K562 (cell line): ENCODE measurements around the gene TMEM167A. TPM values are rescaled to one million over a fixed set of nuclear protein-coding genes. Genes with fewer than 3 reads are reported as not detected.
A peak's percentile ranks its signal among the peaks of the same experiment; 100 is the strongest.

Experiments used
- ATAC-seq: fragments of 200-7000 bp; cut with Tn5 transposase; 3 replicates; pipeline ENCODE4 v1.9.1; 2020; ENCODE audit warnings: moderate library complexity
- BruUV-seq: library from RNA; stranded (reverse); fragments of 400-500 nt; replicated peaks from 2 replicates; lab custom pipeline; 2021; lab: Mats Ljungman, UMichigan
- CTCF ChIA-PET: fragments of 300-600 bp; formaldehyde crosslinking; extraction: SDS; loops from one replicate; lab custom pipeline; 2021; ENCODE audit warnings: low intra/inter-chr PET ratio; lab: Yijun Ruan, JAX
- POLR2A ChIA-PET: fragments of 300-600, 350-650 bp; sonication (Branson Sonifier 250); formaldehyde crosslinking; extraction: SDS; loops from one replicate; lab custom pipeline; 2021; ENCODE audit warnings: antibody characterized with exemption, inconsistent platforms; lab: Yijun Ruan, JAX
- DNase-seq, 4 experiments: peaks; one replicate each; pipeline versions ENCODE4 v3.0.0 to v3.0.0-alpha.2; 2011 to 2018; ENCODE audit warnings: low spot score in 3 of 4, mixed read lengths in 3 of 4; ENCODE audit errors: extremely low read depth in 1 of 4
- FAIRE-seq: peaks from 2 replicates; lab custom pipeline; 2011; peaks lifted over from hg19 to GRCh38; lab: Jason Lieb, UNC
- H2AFZ ChIP-seq: 2 replicates; pipeline ENCODE4 v1.6.0; 2011; ENCODE audit warnings: low read depth, low read length, control low read depth, inconsistent platforms
- H3K27ac ChIP-seq: fragments of 200-600 bp; 3 replicates; pipeline ENCODE4 v1.8.0; 2011; ENCODE audit warnings: low read depth, mild to moderate bottlenecking, control low read depth, inconsistent platforms, low read length, moderate library complexity, mixed read lengths; ENCODE audit errors: extremely low read depth
- H3K27me3 ChIP-seq, 2 experiments: fragments of 300-600 bp in 1 of 2; 2 replicates in 1 of 2; 3 replicates in 1 of 2; pipeline versions ENCODE4 v1.6.0 to v1.8.0; 2011; ENCODE audit warnings: inconsistent platforms in 2 of 2, low read length in 2 of 2, mild to moderate bottlenecking in 1 of 2, mixed read lengths in 1 of 2, moderate library complexity in 1 of 2; ENCODE audit not compliant: control insufficient read depth in 2 of 2, insufficient read depth in 2 of 2
- H3K36me3 ChIP-seq: fragments of 300-600 bp; 3 replicates; pipeline ENCODE4 v1.8.0; 2011; ENCODE audit warnings: mild to moderate bottlenecking, low read length, inconsistent platforms; ENCODE audit not compliant: control insufficient read depth, insufficient read depth
- H3K4me1 ChIP-seq, 2 experiments: fragments of 200-600 bp in 1 of 2; replicated peaks in 1 of 2; 2 replicates in 1 of 2; 3 replicates in 1 of 2; pipeline versions ENCODE4 v1.5.1 to v1.8.0; 2011; ENCODE audit warnings: inconsistent platforms in 2 of 2, low read length in 2 of 2, mild to moderate bottlenecking in 1 of 2, mixed read lengths in 1 of 2, moderate library complexity in 1 of 2; ENCODE audit not compliant: control insufficient read depth in 2 of 2, insufficient read depth in 2 of 2
- H3K4me2 ChIP-seq: 2 replicates; pipeline ENCODE4 v1.6.1; 2011; ENCODE audit warnings: low read length, control low read depth, inconsistent platforms, mixed read lengths; ENCODE audit not compliant: insufficient read depth
- H3K4me3 ChIP-seq: fragments of 200-600 bp; sonication (generic), shearing (Covaris generic); 2 replicates; pipeline ENCODE4 v1.5.1; 2016; ENCODE audit warnings: control low read depth, inconsistent platforms
- H3K79me2 ChIP-seq: fragments of 200-600 bp; 3 replicates; pipeline ENCODE4 v1.8.0; 2011; ENCODE audit warnings: low read length, inconsistent platforms; ENCODE audit not compliant: control insufficient read depth, insufficient read depth
- H3K9ac ChIP-seq, 2 experiments: 2 replicates each; pipeline versions ENCODE4 v1.6.0 to v1.6.1; 2011; ENCODE audit warnings: low read depth in 2 of 2, low read length in 2 of 2, control low read depth in 1 of 2, inconsistent platforms in 1 of 2, mild to moderate bottlenecking in 1 of 2, mixed read lengths in 1 of 2; ENCODE audit not compliant: insufficient read depth in 1 of 2
- H3K9me1 ChIP-seq: one replicate; pipeline ENCODE4 v1.6.0; 2011; ENCODE audit warnings: inconsistent platforms, mild to moderate bottlenecking, low read length, moderate library complexity; ENCODE audit not compliant: control insufficient read depth, insufficient read depth
- H3K9me3 ChIP-seq: replicated peaks from 2 replicates; pipeline ENCODE4 v1.5.1; 2011; ENCODE audit warnings: low read depth, low read length, inconsistent platforms; ENCODE audit not compliant: control insufficient read depth, insufficient read depth
- H4K20me1 ChIP-seq: replicated peaks from 2 replicates; pipeline ENCODE4 v1.6.1; 2011; ENCODE audit warnings: low read length, inconsistent platforms, mixed read lengths; ENCODE audit not compliant: control insufficient read depth, insufficient read depth
- ARHGAP35 ChIP-seq: fragments of 450-650 bp; IDR thresholded peaks from 2 replicates; pipeline ENCODE4 v1.6.1; 2018; ENCODE audit not compliant: partially characterized antibody
- DIDO1 ChIP-seq: fragments of 450-650 bp; IDR thresholded peaks from 2 replicates; pipeline ENCODE4 v1.6.1; 2016; ENCODE audit warnings: low read depth, missing biosample characterization, missing genetic modification characterization
- HDAC1 ChIP-seq, 2 experiments: fragments of 450-650 bp; IDR thresholded peaks; 2 replicates each; pipeline ENCODE4 v1.6.1; 2016 to 2017; ENCODE audit warnings: inconsistent platforms in 1 of 2, mild to moderate bottlenecking in 1 of 2, moderate library complexity in 1 of 2
- KDM1A ChIP-seq, 2 experiments: fragments of 450-650 bp; IDR thresholded peaks; 2 replicates each; pipeline ENCODE4 v1.6.1; 2016; ENCODE audit warnings: mild to moderate bottlenecking in 2 of 2
- LCOR ChIP-seq: sonication (generic); formaldehyde crosslinking; IDR thresholded peaks from 2 replicates; pipeline ENCODE4 v1.8.0; 2022; ENCODE audit warnings: mild to moderate bottlenecking, missing genetic modification reagents
- MTA1 ChIP-seq: fragments of 450-650 bp; IDR thresholded peaks from 2 replicates; pipeline ENCODE4 v1.6.1; 2017; ENCODE audit warnings: borderline replicate concordance
- NFE2 ChIP-seq: IDR thresholded peaks from 2 replicates; pipeline ENCODE4 v1.6.1; 2014; ENCODE audit warnings: antibody characterized with exemption, low read depth
- PATZ1 ChIP-seq: fragments of 250-450 bp; sonication (Bioruptor Pico); IDR thresholded peaks from 2 replicates; pipeline ENCODE4 v1.5.0; 2020; ENCODE audit warnings: mild to moderate bottlenecking, borderline replicate concordance
- POLR2B ChIP-seq: fragments of 450-650 bp; IDR thresholded peaks from 2 replicates; pipeline ENCODE4 v1.6.1; 2018; ENCODE audit warnings: low read depth; ENCODE audit not compliant: partially characterized antibody
- RBBP5 ChIP-seq: fragments of 200-600 bp; sonication (generic); IDR thresholded peaks from 2 replicates; pipeline ENCODE4 v1.6.1; 2012; ENCODE audit warnings: borderline replicate concordance, mild to moderate bottlenecking, low read length, control low read depth, inconsistent platforms; ENCODE audit not compliant: insufficient read depth, poor library complexity, severe bottlenecking
- RNF2 ChIP-seq: sonication (generic); IDR thresholded peaks from 2 replicates; pipeline ENCODE4 v1.6.1; 2016
- SMAD4 ChIP-seq: fragments of 250-450 bp; sonication (Bioruptor Pico); conservative IDR thresholded peaks from 2 replicates; pipeline ENCODE4 v1.8.0; 2021; ENCODE audit warnings: inconsistent platforms, mild to moderate bottlenecking, moderate library complexity
- TAF9B ChIP-seq: fragments of 450-650 bp; IDR thresholded peaks from 2 replicates; pipeline ENCODE4 v1.6.1; 2018; ENCODE audit warnings: mild to moderate bottlenecking; ENCODE audit not compliant: partially characterized antibody
- TEAD2 ChIP-seq: fragments of 450-650 bp; IDR thresholded peaks from 2 replicates; pipeline ENCODE4 v1.6.1; 2016; ENCODE audit warnings: missing genetic modification characterization, control low read depth, missing compliant biosample characterization
- TEAD4 ChIP-seq, 2 experiments: sonication (generic) in 1 of 2; formaldehyde crosslinking in 1 of 2; IDR thresholded peaks; 2 replicates each; pipeline versions ENCODE4 v1.6.1 to v1.8.0; 2012 to 2022; ENCODE audit warnings: borderline replicate concordance in 1 of 2, inconsistent platforms in 1 of 2, low read length in 1 of 2, mild to moderate bottlenecking in 1 of 2, missing genetic modification reagents in 1 of 2
- ZFP1 ChIP-seq: fragments of 450-650 bp; formaldehyde crosslinking; IDR thresholded peaks from 2 replicates; pipeline ENCODE4 v1.4.0; 2020; ENCODE audit warnings: mild to moderate bottlenecking, mixed read lengths
- ZNF121 ChIP-seq: sonication (generic); formaldehyde crosslinking; conservative IDR thresholded peaks from 2 replicates; pipeline ENCODE4 v1.8.0; 2022; ENCODE audit warnings: missing genetic modification reagents
- ZNF133 ChIP-seq: fragments of 250-450 bp; sonication (Bioruptor Pico); IDR thresholded peaks from 2 replicates; pipeline ENCODE4 v1.4.0; 2020; ENCODE audit warnings: mild to moderate bottlenecking
- ZNF436 ChIP-seq: fragments of 250-450, 450-650 bp; sonication (Bioruptor Pico); formaldehyde crosslinking; IDR thresholded peaks from 2 replicates; pipeline ENCODE4 v1.7.0; 2020; ENCODE audit warnings: mild to moderate bottlenecking
- ZNF695 ChIP-seq: fragments of 450-650 bp; formaldehyde crosslinking; IDR thresholded peaks from 2 replicates; pipeline ENCODE4 v1.4.0; 2020; ENCODE audit warnings: mild to moderate bottlenecking, moderate library complexity
- WGBS: fragments of 100-300 bp; shearing (Covaris generic); methylation state at CpG from one replicate; pipeline ENCODE4 v1.1.6; 2016; ENCODE audit warnings: low coverage, mixed read lengths; ENCODE audit not compliant: insufficient coverage; ENCODE audit errors: missing lambda C conversion rate; 5-methylcytosine and 5-hydroxymethylcytosine counted together
- in situ Hi-C: fragments of 300-500 bp; cut with MboI; formaldehyde crosslinking; loops from 4 replicates; pipeline ENCODE4 v1.15.0; 2018; ENCODE audit warnings: inconsistent platforms, mixed read lengths
- intact Hi-C: fragments of 100-400 bp; cut with micrococcal nuclease; formaldehyde crosslinking; loops from 2 replicates; pipeline ENCODE4 v1.14.2; 2022
- polyA plus RNA-seq, 8 experiments: library from polyadenylated mRNA; depleted of rRNA in 4 of 8; stranded (reverse) in 5 of 8; unstranded in 3 of 8; fragments of >200 nt; fragmentation: Nextera tagmentation in 2 of 8; fragmentation: Illumina TruSeq in 1 of 8; extraction: Ambion mirVana in 2 of 8; extraction: Trizol in 1 of 8; gene quantifications; 2 replicates each; pipeline versions ENCODE4 v1.2.1 to v1.2.3, GENCODE V29; 2011 to 2014; ENCODE audit warnings: inconsistent platforms in 1 of 8, missing spikeins in 1 of 8
- total RNA-seq, 7 experiments: library from RNA; depleted of rRNA in 6 of 7; stranded (reverse); fragments of >200 nt in 6 of 7; fragmentation: Illumina TruSeq in 2 of 7; extraction: Trizol in 2 of 7; gene quantifications; 2 replicates each; pipeline versions ENCODE4 v1.2.1 to v1.2.3, GENCODE V29; 2011 to 2021; ENCODE audit warnings: low replicate concordance in 1 of 7
- TF ChIP-seq, protein P1 (sequence below): fragments of 250-450 bp; sonication (Bioruptor Pico); IDR thresholded peaks from 2 replicates; pipeline ENCODE4 v1.8.0; 2022; ENCODE audit warnings: moderate library complexity, mild to moderate bottlenecking, inconsistent platforms

Gene TMEM167A
- total and polyA plus RNA-seq, 9 of the 15 experiments (the other 6 are each of a cell fraction or from before 2014, with no cell fraction given) = 35.3 to 458 (median 110) TPM

DNA sequence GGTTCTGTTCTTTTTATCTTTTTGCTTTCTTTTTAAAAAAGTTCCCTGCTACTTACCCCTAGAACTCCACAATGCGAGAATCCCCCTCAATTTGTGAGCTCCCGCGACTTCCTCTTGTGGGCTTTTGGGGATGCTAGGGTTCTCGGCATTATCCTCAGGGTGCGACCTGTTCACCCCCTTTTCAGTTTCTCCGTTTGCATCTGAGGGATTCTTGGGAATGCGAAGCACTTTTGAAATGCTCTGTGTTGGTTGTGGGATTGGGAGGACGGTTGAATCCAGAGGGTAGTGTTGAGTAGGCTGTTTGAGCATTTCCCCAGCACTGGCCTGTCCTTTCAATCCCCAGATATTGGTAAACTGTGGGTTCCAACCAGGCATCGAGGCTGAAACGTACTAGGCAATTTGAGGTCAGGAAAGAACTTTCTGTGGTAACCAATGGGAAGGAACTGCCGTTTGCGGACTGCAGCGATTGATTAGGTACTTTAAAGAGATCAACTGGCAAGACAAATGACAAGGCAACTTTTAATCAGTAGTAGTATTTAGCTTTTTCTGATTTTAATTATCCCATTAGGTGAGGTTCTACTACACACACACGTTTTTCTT is 568 bp upstream of the TMEM167A start:
- Histone ChIP-seq H3K36me3 (peaks cover 32% of the 10 kb centered on the region; the same call in 2 of the 3 replicates), H4K20me1 (no peaks in the 10 kb centered on the region; the same call in 1 of the 2 replicates), H3K27me3 (no peaks in the 10 kb centered on the region), H3K9ac (peak overlapping the region; percentile 86 to 98; a peak in 3 of 4 replicates), H2AFZ (peak overlapping the region; percentile 87), H3K79me2 (peaks cover 72% of the 10 kb centered on the region), H3K9me1 (no peaks in the 10 kb centered on the region), H3K9me3 (no peaks in the 10 kb centered on the region), H3K4me3 (peak overlapping the region; percentile 93), H3K27ac (peak overlapping the region; percentile 96), H3K4me1 (no peaks in the 10 kb centered on the region), H3K4me2 (peak overlapping the region; percentile 89)
- POLR2A ChIA-PET = interaction anchor here (0.6 to 1.4 kb wide), 13 partner anchors 11 to 470 kb away, joined by 3 to 4 read pairs (median 3); no protein-coding TSS in a partner anchor
- FAIRE-seq = peak; percentile 67
- CTCF ChIA-PET = no interaction called here
- peak; percentile 38 for ATAC-seq
- TSS peak; percentile 82 for BruUV-seq
- peak; percentile 18 to 64 (median 28) for DNase-seq
- intact Hi-C loops = no loop called here
- WGBS = 2% methylated on average over 14 of the region's 14 CpGs
- in situ Hi-C loops = no loop called here
- TF ChIP-seq HDAC1 (IDR thresholded peaks at IDR 0.05) = peak in 1 of 2 experiments; percentile 8; a peak in 1 of 4 replicates
- 0 out of 2 replicates have a peak, but pooled peaks have one; percentile 12 for TF ChIP-seq TEAD4 (IDR thresholded peaks at IDR 0.05; ENCODE audit: low read length)
- TF ChIP-seq TEAD4 (CRISPR knock-in tag; IDR thresholded peaks at IDR 0.05; ENCODE audit: borderline replicate concordance) = no peak
- no peak for TF ChIP-seq ZFP1 (CRISPR knock-in tag)
- no peak for TF ChIP-seq ARHGAP35
- peak; percentile 32 for TF ChIP-seq TAF9B
- no peak for TF ChIP-seq ZNF121 (CRISPR knock-in tag)
- TF ChIP-seq DIDO1 (tag) = no peak
- TF ChIP-seq, protein P1, sequence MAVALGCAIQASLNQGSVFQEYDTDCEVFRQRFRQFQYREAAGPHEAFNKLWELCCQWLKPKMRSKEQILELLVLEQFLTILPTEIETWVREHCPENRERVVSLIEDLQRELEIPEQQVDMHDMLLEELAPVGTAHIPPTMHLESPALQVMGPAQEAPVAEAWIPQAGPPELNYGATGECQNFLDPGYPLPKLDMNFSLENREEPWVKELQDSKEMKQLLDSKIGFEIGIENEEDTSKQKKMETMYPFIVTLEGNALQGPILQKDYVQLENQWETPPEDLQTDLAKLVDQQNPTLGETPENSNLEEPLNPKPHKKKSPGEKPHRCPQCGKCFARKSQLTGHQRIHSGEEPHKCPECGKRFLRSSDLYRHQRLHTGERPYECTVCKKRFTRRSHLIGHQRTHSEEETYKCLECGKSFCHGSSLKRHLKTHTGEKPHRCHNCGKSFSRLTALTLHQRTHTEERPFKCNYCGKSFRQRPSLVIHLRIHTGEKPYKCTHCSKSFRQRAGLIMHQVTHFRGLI (CRISPR knock-in tag) = no peak
- peak; percentile 27 for TF ChIP-seq ZNF695
- no peak for TF ChIP-seq ZNF436 (CRISPR knock-in tag)
- TF ChIP-seq SMAD4 (CRISPR knock-in tag) = 0 out of 2 replicates have a peak, but pooled peaks have one; percentile 8
- no peak for TF ChIP-seq TEAD2 (tag)
- no peak for TF ChIP-seq MTA1
- peak; percentile 74 to 89 for TF ChIP-seq KDM1A (IDR thresholded peaks at IDR 0.05)
- 0 out of 2 replicates have a peak, but pooled peaks have one; percentile 10 for TF ChIP-seq RNF2
- TF ChIP-seq PATZ1 (CRISPR knock-in tag) = no peak
- TF ChIP-seq RBBP5 = peak; percentile 40
- TF ChIP-seq POLR2B = peak; percentile 18
- no peak for TF ChIP-seq ZNF133 (CRISPR knock-in tag)
- no peak for TF ChIP-seq LCOR (CRISPR knock-in tag)
- peak; percentile 80 for TF ChIP-seq NFE2
